Stomach (tissue), 4 donors: ENCODE data around the gene THADA.

Experiments
- EP300 ChIP-seq: sonication (generic); formaldehyde crosslinking; IDR thresholded peaks from one replicate; pipeline ENCODE4 v1.6.1; 2017; ENCODE audit warnings: antibody characterized with exemption
- POLR2A ChIP-seq, 4 donors: fragments of 450-650 bp; IDR thresholded peaks; one replicate each; pipeline ENCODE4 v1.6.1; 2016; ENCODE audit warnings: antibody characterized with exemption in 4 of 4, control low read depth in 2 of 4, mild to moderate bottlenecking in 1 of 4, moderate library complexity in 1 of 4
- POLR2AphosphoS5 ChIP-seq, 3 donors: sonication (generic); formaldehyde crosslinking; IDR thresholded peaks; one replicate each; pipeline ENCODE4 v1.6.1; 2016; ENCODE audit warnings: antibody characterized with exemption in 3 of 3
- TF ChIP-seq, protein P1 (sequence below), 7 experiments: fragments of 450-650 bp in 4 of 7; fragments of 200-600 bp in 3 of 7; sonication (generic) in 3 of 7; IDR thresholded peaks; one replicate each; pipeline ENCODE4 v1.5.1; 2016 to 2019; ENCODE audit warnings: antibody characterized with exemption in 7 of 7, control low read depth in 2 of 7, mild to moderate bottlenecking in 1 of 7

DNA sequence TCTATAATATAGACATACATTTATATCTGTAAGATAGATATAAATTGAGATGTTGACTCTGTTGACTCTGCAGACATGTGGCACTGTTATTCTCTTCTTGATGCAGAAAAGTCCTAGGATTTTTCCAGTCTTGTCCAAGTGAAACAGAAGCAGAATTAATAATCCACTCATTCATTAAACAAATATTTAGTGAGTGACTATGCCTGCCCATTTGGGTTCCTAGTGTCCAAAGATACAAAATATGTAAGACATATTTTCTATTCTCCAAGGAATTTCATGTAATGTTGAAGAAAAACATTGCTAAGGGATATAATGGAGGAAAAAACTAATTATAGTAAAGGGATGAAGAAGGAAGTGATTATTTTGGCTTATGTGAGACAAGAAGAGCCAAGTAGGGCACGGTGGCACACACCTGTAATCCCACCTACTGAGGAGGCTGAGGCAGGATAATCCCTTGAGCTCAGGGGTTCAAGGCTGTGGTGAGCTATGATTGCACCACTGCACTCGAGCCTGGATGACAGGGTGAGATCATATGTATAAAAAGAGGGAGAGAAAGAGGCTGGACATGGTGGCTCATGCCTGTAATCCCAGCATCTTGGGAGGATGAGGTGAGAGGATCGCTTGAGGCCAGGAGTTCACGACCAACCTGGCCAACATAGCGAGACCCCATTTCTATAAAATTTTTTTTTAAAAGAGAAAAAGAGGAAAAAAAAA, 21.3 kb upstream of the THADA start:
- TF ChIP-seq POLR2A (IDR thresholded peaks at IDR 0.05): no peak
- no peak for TF ChIP-seq POLR2AphosphoS5 (IDR thresholded peaks at IDR 0.05)
- TF ChIP-seq, protein P1, sequence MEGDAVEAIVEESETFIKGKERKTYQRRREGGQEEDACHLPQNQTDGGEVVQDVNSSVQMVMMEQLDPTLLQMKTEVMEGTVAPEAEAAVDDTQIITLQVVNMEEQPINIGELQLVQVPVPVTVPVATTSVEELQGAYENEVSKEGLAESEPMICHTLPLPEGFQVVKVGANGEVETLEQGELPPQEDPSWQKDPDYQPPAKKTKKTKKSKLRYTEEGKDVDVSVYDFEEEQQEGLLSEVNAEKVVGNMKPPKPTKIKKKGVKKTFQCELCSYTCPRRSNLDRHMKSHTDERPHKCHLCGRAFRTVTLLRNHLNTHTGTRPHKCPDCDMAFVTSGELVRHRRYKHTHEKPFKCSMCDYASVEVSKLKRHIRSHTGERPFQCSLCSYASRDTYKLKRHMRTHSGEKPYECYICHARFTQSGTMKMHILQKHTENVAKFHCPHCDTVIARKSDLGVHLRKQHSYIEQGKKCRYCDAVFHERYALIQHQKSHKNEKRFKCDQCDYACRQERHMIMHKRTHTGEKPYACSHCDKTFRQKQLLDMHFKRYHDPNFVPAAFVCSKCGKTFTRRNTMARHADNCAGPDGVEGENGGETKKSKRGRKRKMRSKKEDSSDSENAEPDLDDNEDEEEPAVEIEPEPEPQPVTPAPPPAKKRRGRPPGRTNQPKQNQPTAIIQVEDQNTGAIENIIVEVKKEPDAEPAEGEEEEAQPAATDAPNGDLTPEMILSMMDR (IDR thresholded peaks at IDR 0.05): no peak
- TF ChIP-seq EP300: no peak
